ENCODE measurements around the gene ELFN2.
A peak's percentile ranks its signal among the peaks of the same experiment; 100 is the strongest.
"Not testable (repeated sequence)": the region's sequence is repeated elsewhere in the genome, so short reads cannot be mapped to it uniquely, and the experiment has no call there.

Gene ELFN2

GRCh38 chr22:37427135-37427710, at the start of gene ELFN2:
TSS of gene ELFN2 (minus strand) at chr22:37427479. CDS start at chr22:37375534, 51,945 bp downstream.
- peak; percentile 46 for DNase-seq

- DNase-seq: no peak
Measured at GRCh38 chr22:37476389-37477329, 49.4 kb upstream of the ELFN2 start.

GRCh38 chr22:37474447-37475090, 47.3 kb upstream of the ELFN2 start:
- no peak for DNase-seq

- no peak for DNase-seq
Measured at GRCh38 chr22:37473437-37473946, 46.2 kb upstream of the ELFN2 start.

GRCh38 chr22:37472418-37473006, 45.2 kb upstream of the ELFN2 start:
- peak; percentile 18 for DNase-seq

GRCh38 chr22:37471727-37472417, 44.6 kb upstream of the ELFN2 start:
- no peak for DNase-seq

GRCh38 chr22:37470087-37470445, 42.8 kb upstream of the ELFN2 start:
- peak; percentile 53 for DNase-seq

- DNase-seq: no peak
Measured at GRCh38 chr22:37469416-37470086, 42.3 kb upstream of the ELFN2 start.

GRCh38 chr22:37468201-37468695, 41.0 kb upstream of the ELFN2 start:
- not testable (repeated sequence) for DNase-seq

GRCh38 chr22:37467391-37467955, 40.2 kb upstream of the ELFN2 start:
- no peak for DNase-seq

GRCh38 chr22:37464181-37464580, 36.9 kb upstream of the ELFN2 start:
- DNase-seq: no peak

GRCh38 chr22:37462983-37463382, 35.7 kb upstream of the ELFN2 start:
- DNase-seq: peak; percentile 52

- no peak for DNase-seq
Measured at GRCh38 chr22:37462436-37462835, 35.2 kb upstream of the ELFN2 start.

GRCh38 chr22:37461961-37462360, 34.7 kb upstream of the ELFN2 start:
- no peak for DNase-seq

- DNase-seq: no peak
Measured at GRCh38 chr22:37460684-37461083, 33.4 kb upstream of the ELFN2 start.

GRCh38 chr22:37459206-37459605, 31.9 kb upstream of the ELFN2 start:
- no peak for DNase-seq

GRCh38 chr22:37457093-37457893, 30.0 kb upstream of the ELFN2 start:
- peak; percentile 56 for DNase-seq

GRCh38 chr22:37456346-37456745, 29.1 kb upstream of the ELFN2 start:
- no peak for DNase-seq

GRCh38 chr22:37455896-37456295, 28.6 kb upstream of the ELFN2 start:
- peak; percentile 43 for DNase-seq
